BLaER1 treated with 17β-estradiol and CSF1 and Interleukin-3, amounts not matched to agents 10 nM and 100 nM (cell line): ENCODE measurements around the gene SWSAP1.
"Not testable (repeated sequence)": the region's sequence is repeated elsewhere in the genome, so short reads cannot be mapped to it uniquely, and the experiment has no call there.

ENCODE experiments used
- H3K27ac ChIP-seq, 11 experiments: shearing (Covaris generic); formaldehyde crosslinking; 2 replicates each; pipeline ENCODE4 v1.8.1; 2022
- H3K27me3 ChIP-seq, 11 experiments: shearing (Covaris generic); formaldehyde crosslinking; 2 replicates each; pipeline ENCODE4 v1.8.1; 2022
- H3K36me3 ChIP-seq, 11 experiments: shearing (Covaris generic); formaldehyde crosslinking; 2 replicates each; pipeline ENCODE4 v1.8.1; 2022
- H3K4me1 ChIP-seq, 10 experiments: shearing (Covaris generic); formaldehyde crosslinking; 2 replicates each; pipeline ENCODE4 v1.8.1; 2022
- H3K4me2 ChIP-seq, 11 experiments: shearing (Covaris generic); formaldehyde crosslinking; 2 replicates each; pipeline ENCODE4 v1.8.1; 2022
- H3K4me3 ChIP-seq, 10 experiments: shearing (Covaris generic); formaldehyde crosslinking; 2 replicates each; pipeline ENCODE4 v1.8.1; 2022
- H3K9ac ChIP-seq, 11 experiments: shearing (Covaris generic); formaldehyde crosslinking; 2 replicates each; pipeline ENCODE4 v1.8.1; 2022
- H3K9me3 ChIP-seq, 11 experiments: shearing (Covaris generic); formaldehyde crosslinking; replicated peaks in 1 of 11; 2 replicates each; pipeline ENCODE4 v1.8.1; 2022
- H4K20me1 ChIP-seq, 11 experiments: shearing (Covaris generic); formaldehyde crosslinking; 2 replicates each; pipeline ENCODE4 v1.8.1; 2022
- Cebpa-rat ChIP-seq, 11 experiments: shearing (Covaris generic); IDR thresholded peaks; 2 replicates each; pipeline ENCODE4 v1.8.1; 2022

Gene SWSAP1

GRCh38 chr19:11405846-11406643, 31.6 kb downstream of the SWSAP1 start:
- H3K4me1 ChIP-seq = peaks cover 5 to 18% (median 13%) of the 10 kb centered on the region in 10 experiments; a peak in 12 of 20 replicates
- H3K27ac ChIP-seq = no peak overlapping the region
- TF ChIP-seq Cebpa-rat (IDR thresholded peaks at IDR 0.05) = no peak
- no peaks in the 10 kb centered on the region for H3K9me3 ChIP-seq
- no peaks in the 10 kb centered on the region for H3K36me3 ChIP-seq
- no peaks in the 10 kb centered on the region for H4K20me1 ChIP-seq
- H3K9ac ChIP-seq = no peak overlapping the region
- no peak overlapping the region for H3K4me3 ChIP-seq
- peaks cover 0 to 13% (median 7%) of the 10 kb centered on the region in 11 experiments; a peak in 11 of 22 replicates for H3K27me3 ChIP-seq
- peak overlapping the region in 9 of 11 experiments; percentile 1 to 64 (median 47); a peak in 15 of 22 replicates for H3K4me2 ChIP-seq

- Histone ChIP-seq H3K4me1 (peaks cover 5 to 18% (median 13%) of the 10 kb centered on the region in 10 experiments; a peak in 12 of 20 replicates), H3K4me2 (peak overlapping the region in 9 of 11 experiments; percentile 1 to 64 (median 47); a peak in 14 of 22 replicates), H3K27me3 (peaks cover 0 to 13% (median 7%) of the 10 kb centered on the region in 11 experiments; a peak in 11 of 22 replicates)
- not testable (repeated sequence) for H3K9ac ChIP-seq, H3K36me3 ChIP-seq, H3K4me3 ChIP-seq, H4K20me1 ChIP-seq, H3K27ac ChIP-seq, H3K9me3 ChIP-seq
Observed at GRCh38 chr19:11406703-11407236, 32.3 kb downstream of the SWSAP1 start.

GRCh38 chr19:11408591-11408990, 34.1 kb downstream of the SWSAP1 start:
- Histone ChIP-seq H3K27ac (no peak overlapping the region), H3K4me3 (no peak overlapping the region), H3K4me1 (peaks cover 5 to 18% (median 13%) of the 10 kb centered on the region in 10 experiments; a peak in 12 of 20 replicates), H3K36me3 (no peaks in the 10 kb centered on the region), H3K27me3 (peaks cover 0 to 13% (median 7%) of the 10 kb centered on the region in 11 experiments; a peak in 11 of 22 replicates), H3K9ac (no peak overlapping the region), H3K9me3 (no peaks in the 10 kb centered on the region), H4K20me1 (no peaks in the 10 kb centered on the region), H3K4me2 (no peak overlapping the region)
- TF ChIP-seq Cebpa-rat (IDR thresholded peaks at IDR 0.05) = no peak

GRCh38 chr19:11410682-11411081, 36.2 kb downstream of the SWSAP1 start:
- peaks cover 2 to 20% (median 12%) of the 10 kb centered on the region in 11 experiments; a peak in 17 of 22 replicates for H3K27me3 ChIP-seq
- no peak for TF ChIP-seq Cebpa-rat (IDR thresholded peaks at IDR 0.05)
- H3K4me1 ChIP-seq = peaks cover 0 to 12% (median 9%) of the 10 kb centered on the region in 10 experiments; a peak in 11 of 20 replicates
- H3K27ac ChIP-seq = no peak overlapping the region
- no peaks in the 10 kb centered on the region for H4K20me1 ChIP-seq
- H3K4me2 ChIP-seq = no peak overlapping the region
- no peaks in the 10 kb centered on the region for H3K9me3 ChIP-seq
- H3K36me3 ChIP-seq = no peaks in the 10 kb centered on the region
- H3K9ac ChIP-seq = no peak overlapping the region
- H3K4me3 ChIP-seq = no peak overlapping the region

GRCh38 chr19:11414544-11414943, 40.1 kb downstream of the SWSAP1 start:
- no peak overlapping the region for H3K9ac ChIP-seq
- no peak overlapping the region for H3K4me2 ChIP-seq
- H3K9me3 ChIP-seq = no peaks in the 10 kb centered on the region
- peaks cover 0 to 12% (median 3%) of the 10 kb centered on the region in 11 experiments; a peak in 5 of 22 replicates for H4K20me1 ChIP-seq
- H3K36me3 ChIP-seq = no peaks in the 10 kb centered on the region
- H3K27me3 ChIP-seq = peaks cover 39 to 46% (median 43%) of the 10 kb centered on the region in 11 experiments
- TF ChIP-seq Cebpa-rat (IDR thresholded peaks at IDR 0.05) = no peak
- peaks cover 8 to 13% (median 9%) of the 10 kb centered on the region in 10 experiments; a peak in 19 of 20 replicates for H3K4me1 ChIP-seq
- H3K27ac ChIP-seq = no peak overlapping the region
- H3K4me3 ChIP-seq = no peak overlapping the region

GRCh38 chr19:11416346-11417052, 42.0 kb downstream of the SWSAP1 start:
- H3K4me3 ChIP-seq = no peak overlapping the region
- H3K36me3 ChIP-seq = no peaks in the 10 kb centered on the region
- H3K9ac ChIP-seq = no peak overlapping the region
- H3K9me3 ChIP-seq = no peaks in the 10 kb centered on the region
- peaks cover 0 to 31% (median 3%) of the 10 kb centered on the region in 11 experiments; a peak in 9 of 22 replicates for H4K20me1 ChIP-seq
- no peak for TF ChIP-seq Cebpa-rat (IDR thresholded peaks at IDR 0.05)
- no peak overlapping the region for H3K4me2 ChIP-seq
- peaks cover 23 to 32% (median 28%) of the 10 kb centered on the region in 10 experiments for H3K4me1 ChIP-seq
- peaks cover 58 to 66% (median 62%) of the 10 kb centered on the region in 11 experiments for H3K27me3 ChIP-seq
- no peak overlapping the region for H3K27ac ChIP-seq

GRCh38 chr19:11418094-11418548, 43.7 kb downstream of the SWSAP1 start:
- peaks cover 0 to 5% (median 0%) of the 10 kb centered on the region in 11 experiments; a peak in 2 of 22 replicates for H3K9me3 ChIP-seq
- peak overlapping the region in 10 of 11 experiments; percentile 45 to 70 (median 58); a peak in 19 of 22 replicates for H3K4me2 ChIP-seq
- TF ChIP-seq Cebpa-rat (IDR thresholded peaks at IDR 0.05) = no peak
- H3K4me1 ChIP-seq = peaks cover 37 to 48% (median 42%) of the 10 kb centered on the region in 10 experiments
- peaks cover 0 to 45% (median 10%) of the 10 kb centered on the region in 11 experiments; a peak in 13 of 22 replicates for H4K20me1 ChIP-seq
- peaks cover 74 to 82% (median 79%) of the 10 kb centered on the region in 11 experiments for H3K27me3 ChIP-seq
- peak overlapping the region in 4 of 10 experiments; percentile 14 to 39 (median 24); a peak in 3 of 20 replicates for H3K4me3 ChIP-seq
- H3K27ac ChIP-seq = no peak overlapping the region
- H3K36me3 ChIP-seq = no peaks in the 10 kb centered on the region
- no peak overlapping the region for H3K9ac ChIP-seq

GRCh38 chr19:11418549-11419506, 44.4 kb downstream of the SWSAP1 start, which contains the start of gene RGL3:
TSS of gene RGL3 (minus strand) at chr19:11419314. CDS start at chr19:11419278, 36 bp downstream.
- H3K9ac ChIP-seq = no peak within 1 kb of the TSS
- H3K27me3 ChIP-seq = peaks cover 81 to 89% (median 86%) of the 10 kb centered on the region in 11 experiments
- peak within 1 kb of the TSS in 7 of 10 experiments; percentile 57 to 76 (median 61); a peak in 13 of 20 replicates for H3K4me3 ChIP-seq
- H4K20me1 ChIP-seq = peaks cover 0 to 51% (median 10%) of the 10 kb centered on the region in 11 experiments; a peak in 13 of 22 replicates
- TF ChIP-seq Cebpa-rat (IDR thresholded peaks at IDR 0.05) = no peak
- H3K4me1 ChIP-seq = peaks cover 44 to 56% (median 49%) of the 10 kb centered on the region in 10 experiments
- H3K4me2 ChIP-seq = peak within 1 kb of the TSS; percentile 46 to 99 (median 97); a peak in 21 of 22 replicates
- peaks cover 0 to 5% (median 0%) of the 10 kb centered on the region in 11 experiments; a peak in 2 of 22 replicates for H3K9me3 ChIP-seq
- no peaks in the 10 kb centered on the region for H3K36me3 ChIP-seq
- H3K27ac ChIP-seq = no peak within 1 kb of the TSS
